HepG2 (cell line): ENCODE data around the gene HACD2. TPM values are rescaled to one million over a fixed set of nuclear protein-coding genes. Genes with fewer than 3 reads are reported as not detected.

Source experiments
- GABPA ChIP-seq, 2 experiments: IDR thresholded peaks; 2 replicates each; pipeline ENCODE4 v1.6.1; 2011 to 2016; ENCODE audit warnings: low read depth in 2 of 2, low read length in 1 of 2, missing biosample characterization in 1 of 2, missing genetic modification characterization in 1 of 2
- HNRNPH1 ChIP-seq: fragments of 200-400 bp; formaldehyde crosslinking; optimal IDR thresholded peaks from 2 replicates; pipeline ENCODE3; 2017; ENCODE audit warnings: mild to moderate bottlenecking, low read depth, low read length
- NFKB2 ChIP-seq: sonication (generic); formaldehyde crosslinking; IDR thresholded peaks from 2 replicates; pipeline ENCODE4 v1.4.0; 2020; ENCODE audit warnings: missing genetic modification reagents, borderline replicate concordance
- PHF8 ChIP-seq: sonication (generic); formaldehyde crosslinking; IDR thresholded peaks from 2 replicates; pipeline ENCODE4 v1.5.0; 2020; ENCODE audit warnings: missing genetic modification reagents
- POLR2G ChIP-seq: fragments of 200-400 bp; formaldehyde crosslinking; IDR thresholded peaks from 2 replicates; pipeline ENCODE4 v1.6.1; 2018; ENCODE audit warnings: mild to moderate bottlenecking, low read depth, low read length, moderate library complexity
- SAFB2 ChIP-seq: sonication (generic); formaldehyde crosslinking; IDR thresholded peaks from 2 replicates; pipeline ENCODE4 v1.5.1; 2020; ENCODE audit warnings: missing genetic modification reagents, low read depth, mild to moderate bottlenecking, borderline replicate concordance
- SPEN ChIP-seq: sonication (generic); formaldehyde crosslinking; IDR thresholded peaks from 2 replicates; pipeline ENCODE4 v1.5.1; 2020; ENCODE audit warnings: low read depth, mild to moderate bottlenecking, missing genetic modification reagents
- XBP1 ChIP-seq: sonication (generic); formaldehyde crosslinking; IDR thresholded peaks from 2 replicates; pipeline ENCODE4 v1.5.0; 2020; ENCODE audit warnings: missing genetic modification reagents
- ZNF10 ChIP-seq: sonication (generic); formaldehyde crosslinking; IDR thresholded peaks from 2 replicates; pipeline ENCODE4 v1.4.0; 2020; ENCODE audit warnings: mild to moderate bottlenecking, low read depth, missing genetic modification reagents, borderline replicate concordance
- ZNF101 ChIP-seq: sonication (generic); formaldehyde crosslinking; IDR thresholded peaks from 2 replicates; pipeline ENCODE4 v1.4.0; 2020; ENCODE audit warnings: mild to moderate bottlenecking, low read depth, missing genetic modification reagents, borderline replicate concordance
- ZNF326 ChIP-seq: sonication (generic); formaldehyde crosslinking; IDR thresholded peaks from 2 replicates; pipeline ENCODE4 v1.4.0; 2020; ENCODE audit warnings: missing genetic modification reagents, borderline replicate concordance
- ZNF432 ChIP-seq: sonication (generic); formaldehyde crosslinking; IDR thresholded peaks from 2 replicates; pipeline ENCODE4 v1.5.0; 2020; ENCODE audit warnings: missing genetic modification reagents, mild to moderate bottlenecking, borderline replicate concordance
- ZNF709 ChIP-seq: sonication (generic); formaldehyde crosslinking; IDR thresholded peaks from 2 replicates; pipeline ENCODE4 v1.5.0; 2020; ENCODE audit warnings: mild to moderate bottlenecking, missing genetic modification reagents
- ZSCAN31 ChIP-seq: sonication (generic); formaldehyde crosslinking; IDR thresholded peaks from 2 replicates; pipeline ENCODE4 v1.5.0; 2020; ENCODE audit warnings: low read depth, mild to moderate bottlenecking, missing genetic modification reagents
- polyA plus RNA-seq, 8 experiments: library from polyadenylated mRNA; depleted of rRNA in 3 of 8; stranded (reverse) in 7 of 8; unstranded in 1 of 8; fragments of >200 nt; fragmentation: Illumina TruSeq in 4 of 8; extraction: Trizol in 4 of 8; gene quantifications; 2 replicates each; pipeline versions ENCODE4 v1.2.1 to v1.2.3, GENCODE V29; 2011 to 2016; ENCODE audit warnings: low read depth in 4 of 8, missing spikeins in 1 of 8, mixed read lengths in 1 of 8; ENCODE audit not compliant: insufficient read depth in 1 of 8
- total RNA-seq, 5 experiments: library from RNA; depleted of rRNA; stranded (reverse); fragments of >200 nt; fragmentation: Illumina TruSeq; extraction: Trizol; gene quantifications; 2 replicates each; pipeline ENCODE4 v1.2.3, GENCODE V29; 2016; ENCODE audit warnings: low read depth in 1 of 5
- TF ChIP-seq, protein P1 (sequence below): IDR thresholded peaks from 2 replicates; pipeline ENCODE4 v1.6.1; 2018; ENCODE audit warnings: missing genetic modification reagents
- TF ChIP-seq, protein P2 (sequence below): conservative IDR thresholded peaks from 2 replicates; pipeline ENCODE4 v1.6.1; 2018; ENCODE audit warnings: missing genetic modification reagents
- TF ChIP-seq, protein P3 (sequence below): sonication (generic); formaldehyde crosslinking; IDR thresholded peaks from 2 replicates; pipeline ENCODE4 v1.5.1; 2020; ENCODE audit warnings: missing genetic modification reagents, mild to moderate bottlenecking, borderline replicate concordance
- TF ChIP-seq, protein P4 (sequence below): sonication (generic); formaldehyde crosslinking; IDR thresholded peaks from 2 replicates; pipeline ENCODE4 v1.8.1; 2022; ENCODE audit warnings: low read depth, mild to moderate bottlenecking, missing genetic modification reagents
- TF ChIP-seq, protein P5 (sequence below): sonication (generic); formaldehyde crosslinking; IDR thresholded peaks from 2 replicates; pipeline ENCODE4 v1.5.0; 2020; ENCODE audit warnings: missing genetic modification reagents, mild to moderate bottlenecking, borderline replicate concordance

HACD2 gene
- total and polyA plus RNA-seq, 2 of the 13 experiments (the other 11 are each of a cell fraction or from before 2014, with no cell fraction given), result 47.0 to 50.4 TPM

DNA sequence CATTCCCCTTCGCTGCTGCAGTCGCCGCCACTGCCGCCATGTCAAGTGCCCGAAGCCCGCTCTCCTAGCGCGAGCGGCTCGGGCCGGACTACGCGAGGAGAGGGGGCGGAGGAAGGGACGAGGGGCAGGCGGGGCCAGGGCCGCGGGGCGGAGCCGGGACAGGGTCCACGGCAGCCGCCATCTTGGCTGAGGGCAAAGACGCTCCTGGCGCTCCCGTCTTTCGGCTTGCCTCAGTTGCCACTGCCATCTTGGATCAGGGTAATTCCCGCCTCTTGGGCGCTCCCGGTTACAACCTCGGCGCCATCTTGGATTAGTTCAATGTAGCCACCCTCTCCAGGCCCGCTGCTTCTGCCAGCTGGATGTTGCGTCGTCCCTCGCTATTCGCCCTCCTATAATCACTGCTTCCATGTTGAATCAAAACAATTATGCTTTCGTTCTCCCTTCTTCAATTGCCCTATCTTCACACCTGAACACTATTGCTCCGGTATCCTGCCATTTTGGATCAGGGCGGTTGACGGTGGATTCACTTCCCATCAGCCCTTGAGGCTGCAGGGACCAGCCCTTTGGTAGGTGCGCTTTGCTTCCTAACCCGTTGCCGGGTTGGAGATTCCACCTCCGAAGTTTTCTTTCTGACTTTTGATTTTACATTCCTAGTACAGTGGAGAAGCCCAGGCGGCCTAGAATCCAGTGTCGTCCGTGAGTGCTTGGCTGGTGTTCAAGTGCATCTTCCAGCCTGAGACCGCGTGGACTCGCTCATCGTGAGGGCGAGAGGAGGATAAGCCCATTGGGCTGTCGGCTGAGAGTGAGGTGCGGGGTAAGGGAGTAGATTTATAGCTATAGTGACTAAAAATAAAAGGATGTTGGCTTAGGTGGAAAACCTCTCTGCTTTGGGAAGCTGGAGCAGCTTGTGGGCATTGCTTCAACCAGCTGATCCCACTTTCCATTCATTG lies at the start of gene HACD2 (continued):
- no peak for TF ChIP-seq ZNF432 (CRISPR knock-in tag)
- TF ChIP-seq, protein P1, sequence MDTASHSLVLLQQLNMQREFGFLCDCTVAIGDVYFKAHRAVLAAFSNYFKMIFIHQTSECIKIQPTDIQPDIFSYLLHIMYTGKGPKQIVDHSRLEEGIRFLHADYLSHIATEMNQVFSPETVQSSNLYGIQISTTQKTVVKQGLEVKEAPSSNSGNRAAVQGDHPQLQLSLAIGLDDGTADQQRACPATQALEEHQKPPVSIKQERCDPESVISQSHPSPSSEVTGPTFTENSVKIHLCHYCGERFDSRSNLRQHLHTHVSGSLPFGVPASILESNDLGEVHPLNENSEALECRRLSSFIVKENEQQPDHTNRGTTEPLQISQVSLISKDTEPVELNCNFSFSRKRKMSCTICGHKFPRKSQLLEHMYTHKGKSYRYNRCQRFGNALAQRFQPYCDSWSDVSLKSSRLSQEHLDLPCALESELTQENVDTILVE (CRISPR knock-in tag), result peak; percentile 74
- TF ChIP-seq SAFB2, result peak; percentile 76; the same call in 1 of the 2 replicates
- peak; percentile 77 for TF ChIP-seq SPEN (CRISPR knock-in tag)
- TF ChIP-seq PHF8 (CRISPR knock-in tag), result peak; percentile 90
- TF ChIP-seq, protein P2, sequence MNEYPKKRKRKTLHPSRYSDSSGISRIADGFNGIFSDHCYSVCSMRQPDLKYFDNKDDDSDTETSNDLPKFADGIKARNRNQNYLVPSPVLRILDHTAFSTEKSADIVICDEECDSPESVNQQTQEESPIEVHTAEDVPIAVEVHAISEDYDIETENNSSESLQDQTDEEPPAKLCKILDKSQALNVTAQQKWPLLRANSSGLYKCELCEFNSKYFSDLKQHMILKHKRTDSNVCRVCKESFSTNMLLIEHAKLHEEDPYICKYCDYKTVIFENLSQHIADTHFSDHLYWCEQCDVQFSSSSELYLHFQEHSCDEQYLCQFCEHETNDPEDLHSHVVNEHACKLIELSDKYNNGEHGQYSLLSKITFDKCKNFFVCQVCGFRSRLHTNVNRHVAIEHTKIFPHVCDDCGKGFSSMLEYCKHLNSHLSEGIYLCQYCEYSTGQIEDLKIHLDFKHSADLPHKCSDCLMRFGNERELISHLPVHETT (CRISPR knock-in tag), result peak; percentile 18; the same call in 1 of the 2 replicates
- TF ChIP-seq, protein P3, sequence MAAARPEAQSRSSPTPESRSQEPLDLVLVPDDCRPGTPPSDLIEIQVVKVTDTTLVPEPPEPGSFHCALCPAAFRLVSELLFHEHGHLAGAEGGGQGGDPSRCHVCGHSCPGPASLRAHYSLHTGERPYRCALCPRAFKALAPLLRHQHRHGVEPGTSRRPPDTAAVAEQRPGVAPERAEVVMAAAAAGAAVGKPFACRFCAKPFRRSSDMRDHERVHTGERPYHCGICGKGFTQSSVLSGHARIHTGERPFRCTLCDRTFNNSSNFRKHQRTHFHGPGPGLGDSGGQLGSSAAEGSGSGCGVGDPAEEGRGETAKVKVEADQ (CRISPR knock-in tag), result 0 out of 2 replicates have a peak, but pooled peaks have one; percentile 36
- TF ChIP-seq HNRNPH1, result no peak
- TF ChIP-seq, protein P4, sequence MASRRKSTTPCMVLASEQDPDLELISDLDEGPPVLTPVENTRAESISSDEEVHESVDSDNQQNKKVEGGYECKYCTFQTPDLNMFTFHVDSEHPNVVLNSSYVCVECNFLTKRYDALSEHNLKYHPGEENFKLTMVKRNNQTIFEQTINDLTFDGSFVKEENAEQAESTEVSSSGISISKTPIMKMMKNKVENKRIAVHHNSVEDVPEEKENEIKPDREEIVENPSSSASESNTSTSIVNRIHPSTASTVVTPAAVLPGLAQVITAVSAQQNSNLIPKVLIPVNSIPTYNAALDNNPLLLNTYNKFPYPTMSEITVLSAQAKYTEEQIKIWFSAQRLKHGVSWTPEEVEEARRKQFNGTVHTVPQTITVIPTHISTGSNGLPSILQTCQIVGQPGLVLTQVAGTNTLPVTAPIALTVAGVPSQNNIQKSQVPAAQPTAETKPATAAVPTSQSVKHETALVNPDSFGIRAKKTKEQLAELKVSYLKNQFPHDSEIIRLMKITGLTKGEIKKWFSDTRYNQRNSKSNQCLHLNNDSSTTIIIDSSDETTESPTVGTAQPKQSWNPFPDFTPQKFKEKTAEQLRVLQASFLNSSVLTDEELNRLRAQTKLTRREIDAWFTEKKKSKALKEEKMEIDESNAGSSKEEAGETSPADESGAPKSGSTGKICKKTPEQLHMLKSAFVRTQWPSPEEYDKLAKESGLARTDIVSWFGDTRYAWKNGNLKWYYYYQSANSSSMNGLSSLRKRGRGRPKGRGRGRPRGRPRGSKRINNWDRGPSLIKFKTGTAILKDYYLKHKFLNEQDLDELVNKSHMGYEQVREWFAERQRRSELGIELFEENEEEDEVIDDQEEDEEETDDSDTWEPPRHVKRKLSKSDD (CRISPR knock-in tag), result peak; percentile 99
- TF ChIP-seq, protein P5, sequence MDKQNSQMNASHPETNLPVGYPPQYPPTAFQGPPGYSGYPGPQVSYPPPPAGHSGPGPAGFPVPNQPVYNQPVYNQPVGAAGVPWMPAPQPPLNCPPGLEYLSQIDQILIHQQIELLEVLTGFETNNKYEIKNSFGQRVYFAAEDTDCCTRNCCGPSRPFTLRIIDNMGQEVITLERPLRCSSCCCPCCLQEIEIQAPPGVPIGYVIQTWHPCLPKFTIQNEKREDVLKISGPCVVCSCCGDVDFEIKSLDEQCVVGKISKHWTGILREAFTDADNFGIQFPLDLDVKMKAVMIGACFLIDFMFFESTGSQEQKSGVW (CRISPR knock-in tag), result no peak
- TF ChIP-seq XBP1 (CRISPR knock-in tag), result no peak
- TF ChIP-seq NFKB2 (CRISPR knock-in tag), result 0 out of 2 replicates have a peak, but pooled peaks have one; percentile 19
- no peak for TF ChIP-seq ZNF101 (CRISPR knock-in tag)
- peak; percentile 79 for TF ChIP-seq POLR2G
- TF ChIP-seq ZSCAN31 (CRISPR knock-in tag), result peak; percentile 44
- no peak for TF ChIP-seq ZNF10 (CRISPR knock-in tag)
- 0 out of 2 replicates have a peak, but pooled peaks have one; percentile 59 for TF ChIP-seq ZNF709 (CRISPR knock-in tag)
- TF ChIP-seq ZNF326 (CRISPR knock-in tag), result no peak
- TF ChIP-seq GABPA (IDR thresholded peaks at IDR 0.05; ENCODE audit: low read depth, low read length), result no peak
- TF ChIP-seq GABPA (CRISPR knock-in tag; IDR thresholded peaks at IDR 0.05; ENCODE audit: low read depth), result peak; percentile 73
